GM13976 (cell line): ENCODE results near the gene FLNB.

Experiments used
- DNase-seq: peaks from one replicate; pipeline ENCODE4 v3.0.0; 2012; ENCODE audit warnings: low spot score
- in situ Hi-C: fragments of 300-500 bp; cut with MboI; formaldehyde crosslinking; loops from one replicate; pipeline ENCODE4 v1.12.0; 2022; ENCODE audit warnings: low sequenced_read_pairs, mixed read lengths, inconsistent platforms; ENCODE audit not compliant: unreplicated experiment
- TF ChIP-seq, protein P1 (sequence below): IDR thresholded peaks from 2 replicates; pipeline ENCODE4 v1.5.1; 2012; ENCODE audit warnings: borderline replicate concordance, mild to moderate bottlenecking; ENCODE audit not compliant: insufficient read depth; ENCODE audit errors: extremely low read depth, missing control alignments, control extremely low read depth

The FLNB gene

DNA sequence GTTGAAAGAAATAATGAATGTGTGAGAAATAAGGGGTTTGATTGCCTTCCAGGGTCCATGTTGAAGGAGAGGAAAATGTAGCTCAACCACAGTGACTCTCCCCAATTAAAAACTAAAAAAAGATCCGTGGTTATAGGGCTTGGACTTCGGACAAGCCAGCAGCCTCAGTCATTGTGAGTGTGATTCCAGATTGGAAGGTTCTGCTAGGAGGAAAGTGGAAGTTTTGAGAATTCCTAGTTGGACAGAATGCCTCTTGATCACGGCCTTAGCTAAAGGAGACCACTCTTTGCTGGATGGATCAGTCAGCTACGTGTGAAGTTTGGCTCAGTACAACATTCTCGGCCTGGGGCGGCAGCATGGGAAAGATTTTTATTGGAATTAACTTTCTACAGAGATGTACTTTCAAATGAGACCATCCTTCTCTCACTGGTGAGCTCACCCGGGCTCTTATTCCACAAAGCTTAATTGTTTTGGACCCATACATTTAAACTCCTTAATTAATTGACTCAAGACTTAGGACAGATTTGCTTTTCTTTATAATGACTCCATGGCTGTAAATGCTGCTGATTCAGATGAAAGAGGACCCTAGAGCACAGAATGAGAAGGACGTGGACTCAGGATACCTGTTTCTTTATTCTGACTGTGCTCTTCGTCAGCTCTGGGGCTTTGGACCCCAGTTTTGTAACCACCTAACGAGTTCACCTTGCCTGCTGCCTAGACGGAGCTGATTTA lies 27.5 kb downstream of the FLNB start:
- in situ Hi-C loops: no loop called here
- TF ChIP-seq, protein P1, sequence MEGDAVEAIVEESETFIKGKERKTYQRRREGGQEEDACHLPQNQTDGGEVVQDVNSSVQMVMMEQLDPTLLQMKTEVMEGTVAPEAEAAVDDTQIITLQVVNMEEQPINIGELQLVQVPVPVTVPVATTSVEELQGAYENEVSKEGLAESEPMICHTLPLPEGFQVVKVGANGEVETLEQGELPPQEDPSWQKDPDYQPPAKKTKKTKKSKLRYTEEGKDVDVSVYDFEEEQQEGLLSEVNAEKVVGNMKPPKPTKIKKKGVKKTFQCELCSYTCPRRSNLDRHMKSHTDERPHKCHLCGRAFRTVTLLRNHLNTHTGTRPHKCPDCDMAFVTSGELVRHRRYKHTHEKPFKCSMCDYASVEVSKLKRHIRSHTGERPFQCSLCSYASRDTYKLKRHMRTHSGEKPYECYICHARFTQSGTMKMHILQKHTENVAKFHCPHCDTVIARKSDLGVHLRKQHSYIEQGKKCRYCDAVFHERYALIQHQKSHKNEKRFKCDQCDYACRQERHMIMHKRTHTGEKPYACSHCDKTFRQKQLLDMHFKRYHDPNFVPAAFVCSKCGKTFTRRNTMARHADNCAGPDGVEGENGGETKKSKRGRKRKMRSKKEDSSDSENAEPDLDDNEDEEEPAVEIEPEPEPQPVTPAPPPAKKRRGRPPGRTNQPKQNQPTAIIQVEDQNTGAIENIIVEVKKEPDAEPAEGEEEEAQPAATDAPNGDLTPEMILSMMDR: no peak
- no peak for DNase-seq

DNA sequence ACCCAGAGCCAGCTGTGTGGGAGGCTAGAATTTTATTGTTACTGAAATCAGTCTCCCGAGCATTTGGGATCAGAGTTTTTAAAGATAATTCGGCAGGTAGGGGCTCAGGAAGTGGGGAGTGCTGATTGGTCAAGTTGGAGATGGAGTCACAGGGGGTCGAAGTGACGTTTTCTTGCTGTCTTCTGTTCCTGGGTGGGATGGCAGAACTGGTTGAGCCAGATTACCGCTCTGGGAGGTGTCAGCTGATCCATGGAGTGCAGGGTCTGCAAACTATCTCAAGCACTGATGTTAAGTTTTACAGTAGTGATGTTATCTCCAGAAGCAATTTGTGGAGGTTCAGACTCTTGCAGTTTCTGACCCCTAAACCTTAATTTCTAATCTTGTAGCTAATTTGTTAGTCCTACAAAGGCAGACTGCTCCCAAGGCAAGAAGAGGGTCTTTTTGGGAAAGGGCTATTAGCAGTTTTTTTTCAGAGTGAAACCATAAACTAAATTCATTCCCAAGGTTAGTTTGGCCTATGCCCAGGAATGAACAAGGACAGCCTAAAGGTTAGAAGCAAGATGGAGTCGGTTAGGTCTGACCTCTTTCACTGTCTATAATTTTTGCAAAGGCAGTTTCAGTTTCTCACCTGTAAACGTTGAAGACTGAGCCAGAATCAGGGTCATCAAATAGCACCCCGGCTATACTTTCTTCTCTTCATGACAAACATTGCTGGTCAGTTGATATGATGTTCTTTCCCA lies 28.2 kb downstream of the FLNB start:
- TF ChIP-seq, protein P1: no peak
- in situ Hi-C loops: no loop called here
- no peak for DNase-seq

DNA sequence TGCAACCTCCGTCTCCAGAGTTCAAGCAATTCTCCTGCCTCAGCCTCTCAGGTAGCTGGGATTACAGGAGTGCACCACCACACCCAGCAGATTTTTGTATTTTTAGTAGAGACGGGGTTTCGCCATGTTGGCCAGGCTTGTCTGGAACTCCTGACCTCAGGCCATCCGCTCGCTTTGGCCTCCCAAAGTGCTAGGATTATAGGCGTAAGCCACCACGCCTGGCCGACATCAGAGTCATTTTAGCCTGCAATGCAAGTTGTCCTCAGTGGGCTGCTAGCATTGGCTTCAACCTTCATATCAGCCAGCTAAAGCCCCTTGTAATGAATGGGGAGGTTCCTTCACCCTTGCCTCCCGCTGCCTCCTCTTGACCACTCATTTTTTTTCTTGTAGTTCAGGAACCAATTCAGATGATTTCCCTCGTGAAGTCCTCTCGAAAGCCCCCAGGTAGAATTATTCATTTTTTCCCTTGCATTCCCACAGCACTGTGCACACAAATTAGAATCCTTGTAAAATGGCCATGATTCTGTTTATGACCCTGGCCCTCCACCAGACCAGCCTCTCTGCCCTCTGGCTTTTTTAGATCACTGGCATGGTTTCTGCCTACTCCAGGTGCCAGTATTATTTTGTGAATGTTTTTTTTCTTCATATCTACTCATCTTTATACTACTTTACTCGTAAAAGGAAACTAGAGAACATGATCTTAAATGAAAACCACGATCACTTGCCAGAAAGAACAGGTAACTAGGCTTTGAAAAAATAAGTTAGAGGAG lies 29.1 kb downstream of the FLNB start:
- in situ Hi-C loops: no loop called here
- TF ChIP-seq, protein P1: no peak
- no peak for DNase-seq

DNA sequence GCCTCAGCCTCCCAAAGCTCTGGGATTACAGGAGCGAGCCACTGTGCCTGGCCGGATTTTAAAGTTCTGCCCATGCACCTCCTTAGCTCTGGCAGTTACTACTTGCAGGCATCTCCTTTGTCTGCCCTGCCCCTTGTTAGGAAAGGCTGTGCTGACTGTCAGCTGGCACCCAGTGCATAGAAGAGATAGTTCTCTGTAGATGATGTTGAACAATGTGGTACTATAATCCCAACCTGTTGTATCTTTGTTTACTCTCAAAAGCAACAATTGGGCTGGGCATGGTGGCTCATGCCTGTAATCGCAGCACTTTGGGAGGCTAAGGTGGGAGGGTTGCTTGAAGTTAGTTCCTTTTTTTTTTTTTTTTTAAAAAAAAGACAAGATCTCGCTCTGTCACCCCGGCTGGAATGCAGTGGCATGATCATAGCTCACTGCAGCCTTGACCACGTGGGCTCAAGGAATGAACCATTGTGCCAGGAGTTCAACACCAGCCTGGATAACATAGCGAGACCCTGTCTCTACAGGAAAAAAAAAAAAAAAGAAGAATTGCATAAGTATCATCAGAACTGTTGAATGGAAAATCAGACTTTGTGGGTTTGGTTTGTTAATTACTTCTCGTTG lies 30.6 kb downstream of the FLNB start:
- DNase-seq: no peak
- in situ Hi-C loops: no loop called here
- TF ChIP-seq, protein P1: no peak

DNA sequence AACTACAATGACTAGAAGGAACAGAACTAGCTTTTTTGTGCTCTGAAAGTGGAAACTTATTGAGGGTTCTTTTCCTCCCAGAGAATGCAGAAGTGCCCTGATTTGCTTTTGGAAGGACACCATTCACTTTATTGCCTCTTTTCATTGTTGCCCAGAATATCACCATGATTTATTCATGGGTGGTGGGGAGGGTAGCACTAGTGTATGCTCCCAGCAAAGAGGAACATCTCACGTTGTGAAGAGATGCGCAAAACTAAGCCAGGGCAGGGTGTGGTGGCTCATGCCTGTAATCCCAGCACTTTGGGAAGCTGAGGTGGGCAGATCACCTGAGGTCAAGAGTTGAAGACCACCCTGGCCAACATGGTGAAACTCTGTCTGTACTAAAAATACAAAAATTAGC lies 31.4 kb downstream of the FLNB start:
- TF ChIP-seq, protein P1: no peak
- in situ Hi-C loops: no loop called here
- no peak for DNase-seq

DNA sequence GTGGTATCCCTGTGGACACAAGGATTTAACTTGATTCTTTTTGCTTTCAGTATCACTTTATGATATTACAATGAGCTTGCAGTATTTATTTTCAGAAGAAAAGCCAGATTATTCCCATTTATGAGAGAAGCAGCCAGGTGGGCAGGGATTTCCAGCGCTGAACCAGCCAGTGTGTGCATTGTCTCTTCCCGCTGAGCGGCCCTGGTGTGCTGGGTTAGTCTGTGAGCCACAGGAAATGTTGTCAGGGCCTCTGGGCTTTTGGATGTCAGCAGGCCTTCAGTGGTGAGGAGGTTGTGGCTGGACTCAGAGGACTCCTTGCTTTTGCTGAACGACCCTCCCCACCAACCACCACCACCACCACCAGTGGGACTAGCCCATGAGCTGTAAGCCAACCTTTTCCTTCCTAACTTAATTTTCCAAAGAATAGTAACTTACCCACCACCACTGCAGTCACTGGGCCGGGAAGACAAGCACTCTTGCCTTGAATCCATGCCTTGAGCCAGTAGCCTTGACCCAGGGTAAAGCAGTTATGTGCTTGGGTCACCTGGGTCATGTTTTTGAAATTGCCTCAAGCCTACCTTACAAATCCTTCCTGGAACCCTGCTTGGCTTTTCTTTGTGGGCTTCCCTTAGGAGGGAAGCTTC lies 33.1 kb downstream of the FLNB start:
- TF ChIP-seq, protein P1: no peak
- DNase-seq: no peak
- in situ Hi-C loops: no loop called here
